GM19452 (cell line): ENCODE results near the gene RNF217.
"Not testable (repeated sequence)": the region's sequence is repeated elsewhere in the genome, so short reads cannot be mapped to it uniquely, and the experiment has no call there.

ENCODE experiments used
- ATAC-seq: cut with Tn5 transposase; IDR thresholded peaks from one replicate; pipeline ENCODE4 v1.9.1; 2021; ENCODE audit not compliant: unreplicated experiment

Gene RNF217

DNA sequence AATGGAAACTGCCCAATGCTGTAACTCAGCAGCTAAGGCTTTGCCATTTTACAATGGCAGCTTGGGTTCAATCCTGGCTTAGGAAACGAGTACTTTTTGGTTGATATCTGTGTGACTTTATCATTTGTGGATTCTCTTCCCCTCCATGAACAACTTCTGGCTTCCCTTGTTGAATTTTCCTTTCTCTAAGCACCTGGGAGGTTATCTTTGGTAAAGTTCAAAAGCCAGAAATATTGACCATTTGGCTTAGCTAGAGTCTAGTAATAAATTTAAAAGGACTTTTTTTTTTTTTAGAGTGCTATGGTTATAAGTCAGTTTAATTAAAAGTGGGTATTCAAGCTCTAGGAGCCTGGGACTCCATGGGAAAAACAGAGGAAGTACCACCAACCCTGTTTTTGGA lies 159.7 kb downstream of the RNF217 start:
- no peak for ATAC-seq

DNA sequence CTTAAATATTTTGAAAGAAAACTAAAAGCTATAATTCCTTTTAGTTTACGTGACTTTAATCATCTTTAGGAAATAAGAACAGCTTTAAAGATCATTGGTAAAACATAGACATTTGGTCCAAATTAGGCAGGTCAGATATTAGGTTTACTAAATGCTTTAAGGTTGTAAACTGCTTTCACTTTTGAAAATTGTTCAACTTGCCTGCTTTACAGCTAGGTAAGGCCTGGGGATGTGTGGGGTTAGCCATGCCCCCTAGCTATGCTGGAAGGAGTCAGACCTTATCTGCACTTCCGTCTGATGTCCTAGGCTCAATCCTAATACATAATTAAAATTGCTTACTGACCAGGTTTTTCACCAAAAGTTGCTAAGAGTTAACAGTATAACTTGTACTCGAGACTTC lies 160.8 kb downstream of the RNF217 start:
- no peak for ATAC-seq

- no peak for ATAC-seq
These were observed 161.3 kb downstream of the RNF217 start for GRCh38 chr6:125123468-125124048.

GRCh38 chr6:125124049-125124669 lies 161.9 kb downstream of the RNF217 start:
- ATAC-seq = no peak

- not testable (repeated sequence) for ATAC-seq
These were observed 163.6 kb downstream of the RNF217 start for GRCh38 chr6:125125856-125126255.

GRCh38 chr6:125129354-125129753 lies 167.1 kb downstream of the RNF217 start:
- ATAC-seq = no peak

DNA sequence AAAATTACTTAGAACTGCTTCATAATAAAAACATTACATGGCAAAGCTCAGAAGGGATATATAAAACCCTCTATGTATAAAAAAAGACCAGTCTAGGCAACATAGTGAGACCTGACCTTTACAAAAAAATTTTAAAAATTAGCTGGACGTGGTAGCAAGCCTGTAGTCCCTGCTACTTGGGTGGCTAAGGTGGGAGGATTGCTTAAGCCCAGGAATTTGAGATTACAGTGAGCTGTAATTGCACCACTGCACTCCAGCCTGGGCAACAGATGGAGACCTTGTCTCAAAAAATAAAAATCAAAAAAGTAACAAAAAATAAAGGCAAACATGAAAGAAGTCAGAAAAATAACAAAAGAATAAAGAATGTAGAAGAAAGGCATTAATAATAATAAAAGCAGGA lies 169.8 kb downstream of the RNF217 start:
- no peak for ATAC-seq

- no peak for ATAC-seq
These were observed 174.1 kb downstream of the RNF217 start for GRCh38 chr6:125136378-125136777.

- no peak for ATAC-seq
These were observed 175.8 kb downstream of the RNF217 start for GRCh38 chr6:125138083-125138482.

DNA sequence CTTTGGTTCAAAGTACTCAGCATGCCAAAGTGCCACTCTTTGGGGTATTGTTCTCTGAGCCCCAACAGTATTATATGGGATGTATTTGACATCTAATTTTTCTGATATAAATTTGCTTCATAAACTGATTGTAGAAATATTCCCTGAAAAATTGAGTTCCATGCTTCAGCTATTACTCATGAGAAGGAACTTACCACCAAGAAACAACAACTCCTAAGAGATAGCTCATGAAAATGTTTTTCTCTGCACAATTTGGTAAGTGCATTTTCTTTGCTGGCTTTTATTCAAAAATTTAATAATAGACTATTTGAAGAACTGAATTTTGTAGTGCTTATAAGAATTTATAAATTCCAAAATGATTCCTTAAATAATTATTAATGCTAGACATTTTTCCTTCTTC lies 178.6 kb downstream of the RNF217 start:
- no peak for ATAC-seq
